ENCODE measurements around the gene LY6G6C. TPM values are rescaled to one million over a fixed set of nuclear protein-coding genes. Genes with fewer than 3 reads are reported as not detected.

Gene LY6G6C
- total RNA-seq, 2 experiments from 2014 or later = not detected

DNA sequence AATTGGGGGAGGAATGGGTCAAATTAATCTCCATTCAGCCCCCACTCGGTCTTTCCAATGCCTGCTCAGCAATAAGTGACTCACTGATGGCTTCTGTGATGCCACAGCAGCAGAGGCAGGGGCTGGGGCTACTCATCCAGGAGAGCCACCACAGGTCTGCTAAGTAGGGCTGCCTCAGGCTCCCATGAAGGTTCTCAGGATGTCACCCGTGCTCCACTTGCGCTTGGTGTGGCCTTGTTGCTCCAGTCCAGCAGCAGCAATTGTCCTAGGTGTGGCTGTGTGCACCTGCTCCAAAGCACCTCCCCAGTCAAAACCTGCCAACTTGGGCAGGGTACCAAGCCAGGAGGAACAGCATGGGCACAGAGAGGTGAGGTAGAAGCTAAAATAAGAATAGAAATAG lies 627 bp upstream of the LY6G6C start:
- H3K27me3 ChIP-seq (ENCODE audit: control insufficient read depth in 1 of 2, insufficient read depth in 2 of 2, low read length in 2 of 2) = no peaks in the 10 kb centered on the region
- no peaks in the 10 kb centered on the region for H3K9me3 ChIP-seq (ENCODE audit: control insufficient read depth in 1 of 2, insufficient read depth in 1 of 2, low read length in 2 of 2)
- no peak overlapping the region for H3K27ac Mint-ChIP-seq
- DNase-seq (no peak), ATAC-seq (ENCODE audit: poor library complexity) (no peak)
- H3K36me3 ChIP-seq (ENCODE audit: insufficient read depth, low read length) = no peaks in the 10 kb centered on the region
- ChIA-PET CTCF (no interaction called here), POLR2A (no interaction called here)
- peaks cover 17% of the 10 kb centered on the region for H3K4me1 Mint-ChIP-seq (ENCODE audit: low read depth)
- H3K36me3 Mint-ChIP-seq (ENCODE audit: low read depth) = peaks cover 6% of the 10 kb centered on the region
- H3K27me3 Mint-ChIP-seq = no peaks in the 10 kb centered on the region
- H3K27ac ChIP-seq (ENCODE audit: low read depth in 1 of 2, low read length in 2 of 2) = no peak overlapping the region
- H3K4me1 ChIP-seq (ENCODE audit: insufficient read depth, low read length) = peaks cover 18% of the 10 kb centered on the region
- intact Hi-C loops (cut with DNase I, micrococcal nuclease) = no loop called here
- TF ChIP-seq CTCF (IDR thresholded peaks at IDR 0.05) = no peak
- H3K4me3 Mint-ChIP-seq = no peak overlapping the region
- no peaks in the 10 kb centered on the region for H3K9me3 Mint-ChIP-seq
- no peak overlapping the region for H3K4me3 ChIP-seq (ENCODE audit: low read length)

DNA sequence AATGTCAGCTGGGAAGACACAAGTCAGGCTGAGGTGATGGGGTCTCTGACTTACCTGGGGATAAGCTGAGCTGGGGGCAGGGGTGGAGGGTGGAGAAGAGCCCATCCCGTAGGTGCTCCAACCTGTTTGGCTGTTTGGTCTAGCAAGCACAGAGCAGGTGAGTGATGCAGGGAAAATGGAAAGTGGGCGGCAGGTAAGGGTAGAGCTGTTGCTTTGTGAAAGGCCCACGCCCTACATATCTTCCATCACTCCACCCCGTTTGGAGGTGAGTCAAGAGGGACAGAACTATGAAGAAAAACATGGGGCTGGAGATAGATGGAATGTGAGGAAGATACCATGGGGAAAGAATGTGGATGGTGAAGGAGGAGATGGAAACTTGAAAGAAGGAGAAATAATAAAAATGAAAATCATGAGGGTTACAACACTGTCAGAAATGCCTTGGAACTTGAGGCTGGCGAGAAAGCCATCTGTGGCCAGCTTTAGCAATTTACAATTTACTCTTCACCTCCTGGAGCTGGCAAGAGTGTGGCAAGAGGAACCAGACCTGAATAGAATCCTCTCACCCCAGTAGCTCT lies 1.3 kb downstream of the LY6G6C start:
- ChIA-PET CTCF (interaction anchor here (0.6 kb wide), 1 partner anchor 602 kb away, joined by 3 read pairs; no protein-coding TSS in a partner anchor), POLR2A (no interaction called here)
- DNase-seq (no peak), ATAC-seq (ENCODE audit: poor library complexity) (no peak)
- H3K27ac Mint-ChIP-seq = no peak overlapping the region
- H3K9me3 Mint-ChIP-seq = no peaks in the 10 kb centered on the region
- H3K4me3 Mint-ChIP-seq = no peak overlapping the region
- no peaks in the 10 kb centered on the region for H3K27me3 ChIP-seq (ENCODE audit: control insufficient read depth in 1 of 2, insufficient read depth in 2 of 2, low read length in 2 of 2)
- no peaks in the 10 kb centered on the region for H3K27me3 Mint-ChIP-seq
- no peaks in the 10 kb centered on the region for H3K36me3 Mint-ChIP-seq (ENCODE audit: low read depth)
- peaks cover 6% of the 10 kb centered on the region for H3K4me1 ChIP-seq (ENCODE audit: insufficient read depth, low read length)
- H3K36me3 ChIP-seq (ENCODE audit: insufficient read depth, low read length) = no peaks in the 10 kb centered on the region
- H3K4me3 ChIP-seq (ENCODE audit: low read length) = no peak overlapping the region
- no peak for TF ChIP-seq CTCF (IDR thresholded peaks at IDR 0.05)
- intact Hi-C loops (cut with DNase I, micrococcal nuclease) = no loop called here
- H3K9me3 ChIP-seq (ENCODE audit: control insufficient read depth in 1 of 2, insufficient read depth in 1 of 2, low read length in 2 of 2) = no peaks in the 10 kb centered on the region
- H3K27ac ChIP-seq (ENCODE audit: low read depth in 1 of 2, low read length in 2 of 2) = no peak overlapping the region
- H3K4me1 Mint-ChIP-seq (ENCODE audit: low read depth) = no peaks in the 10 kb centered on the region

DNA sequence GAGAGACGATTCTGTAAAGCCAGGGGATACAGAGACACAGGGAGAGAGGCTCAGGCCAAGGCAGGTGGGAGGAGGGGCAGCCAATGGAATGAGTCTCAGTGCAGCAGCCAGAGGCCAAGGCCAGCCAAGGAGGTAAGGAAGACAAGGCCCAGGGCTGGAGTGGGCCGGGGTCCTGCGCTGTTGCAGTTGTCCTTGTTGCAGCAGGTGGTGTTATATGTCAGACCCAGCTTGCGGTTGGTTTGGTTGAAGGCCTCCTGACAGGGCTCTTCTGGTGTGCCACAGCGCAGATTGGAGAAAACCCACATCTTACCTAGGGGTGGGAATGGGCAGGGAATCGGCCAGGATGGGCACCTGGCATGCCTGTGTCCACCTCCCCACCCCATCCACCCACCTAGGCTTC lies 2.5 kb downstream of the LY6G6C start:
- intact Hi-C loops (cut with DNase I, micrococcal nuclease) = no loop called here
- DNase-seq (no peak), ATAC-seq (ENCODE audit: poor library complexity) (no peak)
- Mint-ChIP-seq H3K9me3 (no peaks in the 10 kb centered on the region), H3K27me3 (no peaks in the 10 kb centered on the region), H3K4me3 (no peak overlapping the region), H3K36me3 (ENCODE audit: low read depth) (no peaks in the 10 kb centered on the region), H3K4me1 (ENCODE audit: low read depth) (peaks cover 3% of the 10 kb centered on the region), H3K27ac (no peak overlapping the region)
- Histone ChIP-seq H3K27me3 (ENCODE audit: control insufficient read depth in 1 of 2, insufficient read depth in 2 of 2, low read length in 2 of 2) (no peaks in the 10 kb centered on the region), H3K4me3 (ENCODE audit: low read length) (no peak overlapping the region), H3K27ac (ENCODE audit: low read depth in 1 of 2, low read length in 2 of 2) (no peak overlapping the region), H3K36me3 (ENCODE audit: insufficient read depth, low read length) (no peaks in the 10 kb centered on the region), H3K4me1 (ENCODE audit: insufficient read depth, low read length) (peaks cover 6% of the 10 kb centered on the region), H3K9me3 (ENCODE audit: control insufficient read depth in 1 of 2, insufficient read depth in 1 of 2, low read length in 2 of 2) (no peaks in the 10 kb centered on the region)
- no peak for TF ChIP-seq CTCF (IDR thresholded peaks at IDR 0.05)
- POLR2A ChIA-PET = no interaction called here
- CTCF ChIA-PET = no interaction called here

Measured in CD4-positive, alpha-beta T cell (primary cell).